DND-41 (cell line): Measurements from ENCODE around the gene DNLZ.

Experiments used
- ATAC-seq: fragments of 200-7000 bp; cut with Tn5 transposase; 3 replicates; pipeline ENCODE4 v1.9.1; 2021; ENCODE audit warnings: low read depth; ENCODE audit not compliant: insufficient read depth
- DNase-seq: peaks from one replicate; pipeline ENCODE4 v3.0.0-alpha.2; 2020
- H2AFZ ChIP-seq: 2 replicates; pipeline ENCODE4 v1.6.0; 2012; ENCODE audit warnings: low read depth, low read length
- H3K27ac ChIP-seq: 2 replicates; pipeline ENCODE4 v1.5.1; 2012; ENCODE audit warnings: low read length, inconsistent platforms
- H3K27me3 ChIP-seq: fragments of 200-600 bp; sonication (generic); 2 replicates; pipeline ENCODE4 v1.6.0; 2012; ENCODE audit warnings: low read length, mild to moderate bottlenecking, inconsistent platforms; ENCODE audit not compliant: insufficient read depth, poor library complexity
- H3K36me3 ChIP-seq: 2 replicates; pipeline ENCODE4 v1.5.1; 2012; ENCODE audit warnings: low read length, inconsistent platforms; ENCODE audit not compliant: insufficient read depth
- H3K4me1 ChIP-seq: 2 replicates; pipeline ENCODE4 v1.5.1; 2012; ENCODE audit warnings: mild to moderate bottlenecking, low read length; ENCODE audit not compliant: insufficient read depth
- H3K4me2 ChIP-seq: 2 replicates; pipeline ENCODE4 v1.6.0; 2012; ENCODE audit warnings: mild to moderate bottlenecking, moderate library complexity, low read length, inconsistent platforms; ENCODE audit not compliant: insufficient read depth
- H3K4me3 ChIP-seq, 2 experiments: fragments of 200-600 bp in 1 of 2; shearing (Covaris generic) in 1 of 2; 2 replicates each; pipeline ENCODE4 v1.5.1; 2012 to 2016; ENCODE audit warnings: inconsistent platforms in 2 of 2, low read length in 2 of 2, mild to moderate bottlenecking in 2 of 2, low read depth in 1 of 2, moderate library complexity in 1 of 2
- H3K79me2 ChIP-seq: 2 replicates; pipeline ENCODE4 v1.6.0; 2012; ENCODE audit warnings: low read length, inconsistent platforms; ENCODE audit not compliant: insufficient read depth
- H3K9ac ChIP-seq: 2 replicates; pipeline ENCODE4 v1.6.0; 2012; ENCODE audit warnings: low read depth, mild to moderate bottlenecking, inconsistent platforms, low read length, moderate library complexity
- H3K9me3 ChIP-seq: 2 replicates; pipeline ENCODE4 v1.5.1; 2012; ENCODE audit warnings: low read length, moderate library complexity, mild to moderate bottlenecking, inconsistent platforms; ENCODE audit not compliant: insufficient read depth, severe bottlenecking
- H4K20me1 ChIP-seq: 2 replicates; pipeline ENCODE4 v1.6.0; 2012; ENCODE audit warnings: low read length; ENCODE audit not compliant: insufficient read depth
- EZH2 ChIP-seq: IDR thresholded peaks from 3 replicates; pipeline ENCODE4 v1.6.1; 2012; ENCODE audit warnings: borderline replicate concordance, low read depth, mild to moderate bottlenecking, moderate library complexity, low read length, inconsistent platforms; ENCODE audit not compliant: severe bottlenecking
- TF ChIP-seq, protein P1 (sequence below): IDR thresholded peaks from 2 replicates; pipeline ENCODE4 v1.5.1; 2012; ENCODE audit warnings: borderline replicate concordance, low read length, moderate library complexity, mild to moderate bottlenecking; ENCODE audit not compliant: poor library complexity, severe bottlenecking; ENCODE audit errors: extremely low read depth

DNLZ gene

DNA sequence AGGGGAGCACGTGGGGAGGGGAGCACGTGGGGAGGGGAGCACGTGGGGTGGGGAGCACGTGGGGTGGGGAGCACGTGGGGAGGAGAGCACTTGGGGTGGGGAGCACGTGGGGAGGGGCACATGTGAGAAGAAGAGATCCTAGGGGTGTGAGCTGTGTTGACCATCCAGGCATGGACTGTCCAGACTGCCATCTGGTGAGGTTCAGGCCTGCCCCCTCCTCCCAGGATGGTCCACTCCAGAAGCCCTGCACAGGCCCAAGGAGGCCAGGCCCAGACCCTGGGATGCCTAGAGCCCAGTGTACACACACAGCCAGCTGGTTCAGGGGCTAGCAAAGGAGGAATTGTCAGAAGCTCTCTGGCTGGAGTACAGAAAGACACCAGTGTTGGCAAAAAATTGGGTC is 34.1 kb upstream of the DNLZ start:
- Histone ChIP-seq H3K4me1 (peaks cover 27% of the 10 kb centered on the region), H3K4me2 (no peak overlapping the region), H3K4me3 (no peak overlapping the region), H4K20me1 (peaks cover 17% of the 10 kb centered on the region), H2AFZ (no peak overlapping the region), H3K9me3 (no peaks in the 10 kb centered on the region), H3K9ac (no peak overlapping the region), H3K36me3 (peaks cover 71% of the 10 kb centered on the region), H3K79me2 (peaks cover 26% of the 10 kb centered on the region), H3K27me3 (no peaks in the 10 kb centered on the region), H3K27ac (no peak overlapping the region)
- DNase-seq (no peak), ATAC-seq (no peak)
- TF ChIP-seq EZH2, result no peak
- TF ChIP-seq, protein P1, sequence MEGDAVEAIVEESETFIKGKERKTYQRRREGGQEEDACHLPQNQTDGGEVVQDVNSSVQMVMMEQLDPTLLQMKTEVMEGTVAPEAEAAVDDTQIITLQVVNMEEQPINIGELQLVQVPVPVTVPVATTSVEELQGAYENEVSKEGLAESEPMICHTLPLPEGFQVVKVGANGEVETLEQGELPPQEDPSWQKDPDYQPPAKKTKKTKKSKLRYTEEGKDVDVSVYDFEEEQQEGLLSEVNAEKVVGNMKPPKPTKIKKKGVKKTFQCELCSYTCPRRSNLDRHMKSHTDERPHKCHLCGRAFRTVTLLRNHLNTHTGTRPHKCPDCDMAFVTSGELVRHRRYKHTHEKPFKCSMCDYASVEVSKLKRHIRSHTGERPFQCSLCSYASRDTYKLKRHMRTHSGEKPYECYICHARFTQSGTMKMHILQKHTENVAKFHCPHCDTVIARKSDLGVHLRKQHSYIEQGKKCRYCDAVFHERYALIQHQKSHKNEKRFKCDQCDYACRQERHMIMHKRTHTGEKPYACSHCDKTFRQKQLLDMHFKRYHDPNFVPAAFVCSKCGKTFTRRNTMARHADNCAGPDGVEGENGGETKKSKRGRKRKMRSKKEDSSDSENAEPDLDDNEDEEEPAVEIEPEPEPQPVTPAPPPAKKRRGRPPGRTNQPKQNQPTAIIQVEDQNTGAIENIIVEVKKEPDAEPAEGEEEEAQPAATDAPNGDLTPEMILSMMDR, result no peak

DNA sequence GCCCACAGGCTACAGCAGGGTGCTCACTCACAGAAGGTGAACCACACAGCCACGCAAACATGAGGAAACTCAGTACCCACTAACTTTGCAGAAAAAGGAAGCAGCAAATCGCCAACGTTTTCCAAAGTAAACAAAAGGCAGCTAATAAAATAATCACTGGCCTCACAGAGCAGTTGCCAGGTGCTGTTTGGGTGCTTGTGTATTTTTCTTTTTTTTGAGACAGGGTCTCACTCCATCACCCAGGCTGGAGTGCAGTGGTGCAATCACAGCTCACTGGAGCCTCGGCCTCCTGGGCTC is 32.6 kb upstream of the DNLZ start:
- ATAC-seq (no peak), DNase-seq (no peak)
- no peak overlapping the region for H3K9ac ChIP-seq
- H3K4me3 ChIP-seq, result no peak overlapping the region
- no peaks in the 10 kb centered on the region for H3K27me3 ChIP-seq
- peaks cover 69% of the 10 kb centered on the region for H3K36me3 ChIP-seq
- H3K79me2 ChIP-seq, result peaks cover 26% of the 10 kb centered on the region
- H3K9me3 ChIP-seq, result no peaks in the 10 kb centered on the region
- peaks cover 17% of the 10 kb centered on the region for H4K20me1 ChIP-seq
- H3K27ac ChIP-seq, result no peak overlapping the region
- no peak overlapping the region for H2AFZ ChIP-seq
- H3K4me2 ChIP-seq, result no peak overlapping the region
- H3K4me1 ChIP-seq, result peaks cover 27% of the 10 kb centered on the region
- TF ChIP-seq, protein P1, result no peak
- no peak for TF ChIP-seq EZH2

DNA sequence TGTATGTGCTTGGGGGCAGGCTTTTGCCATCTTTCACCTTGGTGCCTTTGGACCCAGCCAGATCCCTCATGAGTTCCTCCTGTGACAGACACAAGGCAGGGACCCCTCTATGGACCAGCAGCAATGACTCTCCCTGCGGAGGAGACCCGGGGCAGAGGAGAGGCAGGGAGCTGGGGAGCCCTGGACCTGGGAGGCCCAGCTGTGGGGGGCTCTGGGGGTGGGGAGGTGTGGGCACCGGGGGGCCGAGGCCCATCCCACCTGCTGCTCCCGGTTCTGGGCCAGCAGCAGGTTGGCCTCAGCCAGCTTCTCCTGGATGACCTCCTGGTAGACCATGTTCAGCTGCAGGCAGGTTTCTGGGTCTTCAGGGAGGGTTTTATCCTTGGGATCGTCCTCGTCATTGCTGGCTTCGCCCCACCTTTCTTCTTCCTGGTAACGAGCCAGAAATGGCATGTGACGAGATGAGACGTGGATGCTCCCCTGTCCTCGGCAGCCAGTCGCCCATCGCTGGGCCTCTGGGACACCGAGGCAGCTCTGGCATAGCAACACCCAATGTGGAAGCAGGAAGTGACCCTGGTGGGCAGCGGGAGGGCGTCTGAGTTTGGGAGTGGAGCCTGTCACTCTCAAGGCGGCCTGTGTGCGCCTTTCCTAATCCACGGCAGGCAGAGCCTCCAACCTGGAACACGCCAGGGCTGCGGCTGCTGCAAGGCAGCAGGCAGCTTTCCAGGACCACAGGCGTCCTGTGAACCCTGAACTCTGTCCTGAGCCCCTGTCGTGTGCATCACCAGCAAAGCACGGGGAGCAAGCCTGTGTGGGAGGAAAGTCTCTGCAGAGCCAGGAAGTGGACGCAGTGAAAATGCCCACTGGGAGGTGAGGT is 32.0 kb upstream of the DNLZ start:
- H3K9me3 ChIP-seq, result no peaks in the 10 kb centered on the region
- no peak for TF ChIP-seq EZH2
- TF ChIP-seq, protein P1, result no peak
- H3K27ac ChIP-seq, result no peak overlapping the region
- H3K27me3 ChIP-seq, result no peaks in the 10 kb centered on the region
- no peak overlapping the region for H3K9ac ChIP-seq
- no peak overlapping the region for H3K4me2 ChIP-seq
- H3K79me2 ChIP-seq, result peaks cover 26% of the 10 kb centered on the region
- no peak for ATAC-seq
- peaks cover 21% of the 10 kb centered on the region for H3K4me1 ChIP-seq
- H4K20me1 ChIP-seq, result peaks cover 17% of the 10 kb centered on the region
- peaks cover 69% of the 10 kb centered on the region for H3K36me3 ChIP-seq
- DNase-seq, result no peak
- H2AFZ ChIP-seq, result no peak overlapping the region
- H3K4me3 ChIP-seq, result no peak overlapping the region

DNA sequence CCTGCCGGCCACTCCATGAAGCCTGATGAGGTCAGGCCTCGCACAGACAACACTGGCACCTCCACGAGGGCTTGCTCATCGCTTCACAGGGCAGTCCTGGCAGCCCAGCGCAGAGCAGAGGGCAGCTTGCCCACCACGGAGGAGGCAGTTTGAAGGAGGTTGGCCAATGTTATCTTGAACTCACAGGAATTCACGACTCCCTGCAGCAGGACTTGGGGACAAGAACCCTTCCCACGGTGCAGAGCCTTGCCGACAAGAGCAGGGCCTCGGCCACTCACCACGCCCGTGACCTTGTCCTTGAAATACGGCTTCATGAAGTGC is 31.4 kb upstream of the DNLZ start:
- TF ChIP-seq EZH2, result no peak
- TF ChIP-seq, protein P1, result no peak
- Histone ChIP-seq H3K79me2 (peaks cover 26% of the 10 kb centered on the region), H3K4me3 (no peak overlapping the region), H4K20me1 (peaks cover 18% of the 10 kb centered on the region), H3K27ac (no peak overlapping the region), H3K9ac (no peak overlapping the region), H3K4me2 (no peak overlapping the region), H3K27me3 (no peaks in the 10 kb centered on the region), H3K36me3 (peaks cover 70% of the 10 kb centered on the region), H3K4me1 (peaks cover 16% of the 10 kb centered on the region), H2AFZ (no peak overlapping the region), H3K9me3 (no peaks in the 10 kb centered on the region)
- no peak for ATAC-seq
- DNase-seq, result no peak
